Measurements from ENCODE around the gene FAM186B.

Gene FAM186B

DNA sequence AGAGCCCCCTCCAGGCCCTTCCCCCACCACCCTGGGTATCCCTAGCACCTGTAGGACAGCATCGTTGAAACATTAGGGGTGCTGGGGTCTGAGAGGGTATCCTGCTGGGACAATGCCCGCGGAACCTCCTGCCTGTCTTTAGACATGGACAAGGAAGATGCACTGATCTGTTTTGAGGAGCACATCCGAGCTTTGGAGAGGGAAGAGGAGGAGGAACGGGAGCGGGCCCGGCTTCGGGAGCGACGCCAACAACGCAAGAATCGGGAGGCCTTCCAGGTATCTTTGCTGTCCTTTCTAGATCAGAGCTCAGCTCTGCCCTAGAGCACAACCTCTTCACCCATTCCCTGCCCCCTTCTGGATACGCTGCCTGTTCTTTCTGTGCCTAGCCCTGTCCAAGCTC lies 31.1 kb upstream of the FAM186B start:
- DNase-seq (ENCODE audit: insufficient read length, low spot score) (no peak), FAIRE-seq (no peak)

DNA sequence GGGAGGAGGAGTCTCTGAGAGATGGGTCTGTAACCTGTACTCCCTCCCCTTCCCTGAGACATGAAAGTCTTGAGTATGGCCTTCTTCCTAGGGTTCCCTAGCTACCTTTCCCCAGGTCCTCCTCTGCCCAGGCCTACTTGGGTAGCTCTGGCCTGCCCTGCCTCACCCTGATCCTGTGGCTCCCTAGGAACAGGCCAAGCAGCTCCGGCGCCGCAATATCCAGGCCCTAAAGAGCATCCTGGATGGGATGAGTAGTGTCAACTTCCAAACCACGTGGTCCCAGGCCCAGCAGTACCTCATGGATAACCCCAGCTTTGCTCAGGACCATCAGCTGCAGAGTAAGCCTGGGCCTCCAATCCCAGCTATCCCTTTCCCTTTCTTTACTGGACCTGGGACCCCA lies 30.2 kb upstream of the FAM186B start:
- FAIRE-seq (no peak), DNase-seq (ENCODE audit: insufficient read length, low spot score) (no peak)

DNA sequence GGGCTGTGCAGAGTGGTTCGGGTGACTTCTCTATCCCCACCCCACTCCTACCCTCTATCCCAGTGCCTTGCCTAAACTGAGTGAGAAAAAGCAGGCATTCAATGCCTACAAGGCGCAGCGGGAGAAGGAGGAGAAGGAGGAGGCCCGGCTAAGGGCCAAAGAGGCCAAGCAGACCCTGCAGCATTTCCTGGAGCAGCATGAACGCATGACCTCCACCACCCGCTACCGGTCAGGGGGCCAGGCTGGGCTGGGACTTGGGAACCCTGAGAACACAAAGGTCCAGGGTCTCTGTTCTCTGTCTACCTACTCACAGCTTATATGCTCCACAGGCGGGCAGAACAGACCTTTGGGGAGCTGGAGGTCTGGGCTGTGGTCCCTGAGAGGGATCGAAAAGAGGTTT lies 29.6 kb upstream of the FAM186B start:
- FAIRE-seq (no peak), DNase-seq (ENCODE audit: insufficient read length, low spot score) (no peak)

DNA sequence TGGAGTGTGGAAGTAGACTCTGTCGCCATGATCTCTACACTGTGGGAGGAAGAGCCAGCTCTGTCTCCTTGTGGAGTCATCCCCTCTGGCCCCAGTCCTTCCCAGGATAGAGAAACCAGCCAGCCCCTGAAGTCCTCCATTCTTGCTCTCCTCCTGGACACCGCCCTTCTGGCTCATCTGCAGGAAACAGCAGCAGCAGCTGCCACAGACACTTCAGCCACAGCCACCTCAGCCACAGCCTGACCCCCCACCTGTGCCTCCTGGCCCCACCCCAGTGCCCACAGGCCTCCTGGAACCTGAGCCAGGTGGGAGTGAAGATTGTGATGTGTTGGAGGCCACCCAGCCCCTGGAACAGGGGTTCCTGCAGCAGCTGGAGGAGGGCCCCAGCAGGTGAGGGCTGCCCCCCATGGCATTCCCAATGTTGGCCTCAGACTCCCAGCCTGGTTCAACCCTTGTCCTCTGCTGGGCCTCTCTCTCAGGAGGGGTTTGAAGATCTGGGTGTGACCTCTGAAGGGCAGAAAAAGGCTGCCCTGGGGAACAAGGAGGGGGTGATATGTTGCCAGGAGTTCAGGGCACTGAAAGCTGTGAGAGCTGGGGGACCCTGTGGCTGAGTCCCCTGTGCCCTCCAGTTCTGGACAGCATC lies 28.4 kb upstream of the FAM186B start:
- no peak for FAIRE-seq

DNA sequence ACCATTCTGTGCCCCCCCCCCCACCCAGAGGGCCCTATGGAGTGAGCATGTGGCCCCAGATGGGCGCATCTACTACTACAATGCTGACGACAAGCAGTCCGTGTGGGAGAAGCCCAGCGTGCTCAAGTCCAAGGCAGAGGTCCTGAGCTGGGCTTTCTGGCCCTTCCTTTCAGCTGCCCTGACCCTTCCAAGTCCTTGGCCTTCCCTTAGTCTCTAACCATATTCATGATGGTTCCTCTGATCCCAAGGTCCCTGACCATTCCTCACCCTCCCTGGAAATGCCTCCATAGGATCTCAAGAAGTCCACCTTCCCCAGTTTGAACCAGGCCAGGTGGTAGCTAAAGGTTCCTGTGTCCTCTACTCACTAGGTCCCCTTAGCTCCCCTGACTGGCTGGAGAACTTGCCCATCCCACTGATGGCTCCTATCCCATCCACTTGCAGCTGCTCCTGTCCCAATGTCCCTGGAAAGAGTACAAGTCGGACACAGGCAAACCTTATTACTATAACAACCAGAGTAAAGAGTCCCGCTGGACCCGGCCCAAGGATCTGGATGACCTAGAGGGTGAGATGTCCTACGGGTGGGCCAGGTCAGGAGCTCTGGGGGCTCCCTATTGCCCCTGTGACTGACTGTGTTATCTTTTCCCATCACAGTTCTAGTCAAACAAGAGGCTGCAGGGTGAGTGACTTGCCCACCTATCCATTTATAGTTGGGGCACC lies 27.7 kb upstream of the FAM186B start:
- FAIRE-seq: no peak
- no peak for DNase-seq (ENCODE audit: insufficient read length, low spot score)

More for the DNA sequence above, 28.4 kb upstream of the FAM186B start:
- no peak for DNase-seq (ENCODE audit: insufficient read length, low spot score)

DNA sequence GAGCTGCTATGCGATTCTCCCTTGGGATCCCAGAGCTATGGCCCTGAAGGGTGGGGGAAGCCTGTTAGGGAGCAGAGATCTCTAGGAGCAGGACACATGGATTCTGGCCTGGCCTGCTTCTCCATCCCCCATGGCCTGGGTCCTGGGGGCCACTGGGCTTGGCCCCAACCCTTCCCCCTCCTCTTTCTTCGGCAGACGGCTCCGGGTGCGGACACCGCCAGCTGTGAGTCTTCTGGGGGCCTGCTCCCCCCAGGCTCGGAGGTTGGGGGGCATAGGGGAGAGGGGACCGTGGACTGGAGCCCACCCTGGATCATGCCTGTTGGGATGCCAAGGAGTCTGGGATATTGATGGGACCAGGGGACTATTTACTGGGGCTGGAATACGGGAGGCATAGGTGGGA lies 27.0 kb upstream of the FAM186B start:
- no peak for DNase-seq (ENCODE audit: insufficient read length, low spot score)

DNA sequence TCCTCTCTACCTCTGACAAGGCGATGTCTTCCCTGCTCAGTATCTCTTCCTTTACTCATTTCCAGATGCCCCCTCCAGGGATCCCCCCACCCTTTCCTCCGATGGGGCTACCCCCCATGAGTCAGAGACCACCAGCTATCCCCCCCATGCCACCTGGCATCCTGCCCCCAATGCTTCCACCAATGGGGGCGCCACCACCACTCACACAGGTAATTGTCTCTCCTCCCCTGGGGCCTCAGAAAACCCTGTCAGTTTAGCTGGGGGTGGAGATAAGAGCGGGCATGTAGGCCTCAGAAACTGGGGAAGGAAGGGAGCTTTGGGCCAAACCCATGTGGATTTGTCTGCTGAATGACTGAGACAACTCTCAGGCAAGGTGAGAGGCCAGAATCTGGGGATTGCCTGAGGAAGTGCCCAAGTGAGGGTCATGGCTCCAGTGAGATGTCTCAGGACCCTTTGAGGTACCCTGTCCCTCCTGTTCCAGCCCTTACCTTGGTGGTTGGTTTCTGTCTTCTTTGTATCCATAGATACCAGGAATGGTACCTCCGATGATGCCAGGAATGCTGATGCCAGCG lies 26.0 kb upstream of the FAM186B start:
- FAIRE-seq (no peak), DNase-seq (ENCODE audit: insufficient read length, low spot score) (no peak)

More for the DNA sequence above, 27.0 kb upstream of the FAM186B start:
- FAIRE-seq: no peak

DNA sequence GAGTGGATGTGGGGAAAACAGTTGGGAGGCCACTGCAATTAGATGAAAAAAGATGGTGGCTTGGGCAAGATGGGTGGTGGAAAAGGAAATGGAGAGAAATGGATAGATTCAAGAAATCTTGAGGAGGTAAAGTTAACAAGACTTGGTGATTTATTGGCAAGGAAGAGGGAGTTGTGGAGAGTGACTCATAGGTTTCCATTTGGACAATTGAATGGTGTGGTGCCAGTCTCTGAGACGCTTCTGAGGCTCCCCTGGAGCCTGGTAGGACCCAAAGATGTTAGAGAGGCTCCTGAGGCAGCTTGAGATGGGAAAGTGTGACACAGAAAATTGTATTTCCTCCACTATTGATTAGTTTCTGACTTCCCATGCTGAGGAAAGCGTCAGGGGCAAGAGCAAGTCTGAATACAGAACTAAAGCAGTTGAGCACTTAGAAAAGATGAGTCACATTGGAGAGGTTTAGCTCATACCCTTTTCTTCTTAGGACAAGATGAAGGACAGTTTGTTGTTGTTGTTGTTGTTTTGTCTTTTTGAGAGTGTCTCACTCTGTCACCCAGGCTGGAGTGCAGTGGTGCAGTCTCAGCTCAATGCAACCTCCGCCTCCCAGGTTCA lies 22.4 kb upstream of the FAM186B start:
- no peak for FAIRE-seq
- no peak for DNase-seq (ENCODE audit: insufficient read length, low spot score)

DNA sequence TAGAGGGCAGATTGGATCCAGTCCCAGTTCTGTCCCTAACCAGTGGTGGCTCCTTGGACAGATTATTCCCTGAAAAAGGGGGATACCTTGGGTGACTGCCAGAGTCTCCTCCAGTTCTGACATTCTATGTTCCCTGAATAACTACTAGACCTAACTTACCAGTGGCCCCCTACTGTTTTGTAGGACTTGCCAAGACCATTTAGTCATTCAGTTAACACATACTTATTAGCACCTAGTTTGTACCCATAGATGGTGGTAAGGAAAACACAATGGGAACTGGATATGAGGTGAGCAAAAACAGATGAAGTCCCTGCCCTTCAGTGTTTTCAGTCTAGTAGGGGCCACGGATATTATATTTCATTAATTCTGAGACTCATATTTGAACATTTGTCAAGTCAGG lies 21.4 kb upstream of the FAM186B start:
- no peak for DNase-seq (ENCODE audit: insufficient read length, low spot score)
- FAIRE-seq: no peak

DNA sequence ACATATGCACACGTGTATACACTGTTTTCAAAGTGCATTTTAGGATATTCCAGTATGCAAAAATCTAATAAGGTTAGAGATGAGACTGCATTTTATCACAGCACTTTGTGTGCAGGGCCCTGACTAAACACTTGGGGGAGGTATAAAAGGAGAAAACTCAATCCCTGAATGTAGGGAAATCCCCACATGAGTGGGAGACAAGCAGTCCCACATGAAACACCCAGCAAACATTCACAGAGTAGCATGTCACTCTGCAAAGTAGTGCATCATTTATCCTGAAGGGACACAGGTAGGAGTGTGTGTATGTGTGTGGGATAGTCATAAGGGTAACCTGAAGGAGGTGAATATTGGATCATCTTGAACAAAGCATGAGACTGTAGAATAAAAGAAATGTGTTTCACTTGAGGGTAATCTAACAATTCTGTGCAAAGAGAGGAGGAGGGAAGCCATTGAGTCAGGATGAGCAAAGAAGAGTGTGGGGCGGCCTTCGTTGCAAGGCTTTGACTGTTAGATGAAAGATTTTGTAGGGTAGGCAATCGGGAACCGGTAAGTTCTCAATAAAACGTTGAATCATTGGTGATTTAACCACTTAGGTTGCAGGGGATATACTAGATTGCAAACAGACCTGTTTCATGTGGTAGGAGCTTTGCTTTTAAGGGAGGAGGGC lies 20.9 kb upstream of the FAM186B start:
- no peak for DNase-seq (ENCODE audit: insufficient read length, low spot score)
- no peak for FAIRE-seq

DNA sequence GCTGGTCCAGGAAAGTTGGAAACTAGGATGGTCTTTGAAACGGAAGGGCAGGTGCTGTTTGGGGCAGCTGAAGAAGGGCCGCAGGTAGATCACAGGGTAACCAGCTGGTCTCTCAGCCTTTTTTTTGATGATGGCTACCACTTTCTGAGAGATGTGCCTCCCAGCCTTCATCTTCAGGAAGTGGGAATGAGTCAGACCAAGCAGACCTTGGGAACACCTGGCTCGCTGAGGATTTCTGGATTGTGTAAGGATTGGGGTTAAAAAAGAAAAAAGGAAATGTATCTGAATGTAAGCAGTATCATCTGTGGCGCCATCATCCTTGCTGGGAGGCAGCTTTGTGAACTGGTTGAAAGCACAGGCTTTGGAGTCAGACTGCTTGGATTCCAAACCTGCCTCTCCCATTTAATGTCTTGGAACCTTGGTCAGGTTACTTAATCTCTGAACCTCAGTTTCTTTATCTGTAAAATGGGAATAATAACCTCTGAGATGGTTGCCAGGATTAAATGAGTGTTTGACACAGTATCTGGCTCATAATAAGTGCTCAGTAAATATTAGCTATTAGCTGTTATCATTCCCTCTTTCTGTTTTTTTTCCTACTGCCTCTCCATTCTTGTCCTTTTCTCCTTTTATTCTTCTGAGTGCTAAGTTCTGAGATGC lies 19.6 kb upstream of the FAM186B start:
- DNase-seq (ENCODE audit: insufficient read length, low spot score) (no peak), FAIRE-seq (no peak)

DNA sequence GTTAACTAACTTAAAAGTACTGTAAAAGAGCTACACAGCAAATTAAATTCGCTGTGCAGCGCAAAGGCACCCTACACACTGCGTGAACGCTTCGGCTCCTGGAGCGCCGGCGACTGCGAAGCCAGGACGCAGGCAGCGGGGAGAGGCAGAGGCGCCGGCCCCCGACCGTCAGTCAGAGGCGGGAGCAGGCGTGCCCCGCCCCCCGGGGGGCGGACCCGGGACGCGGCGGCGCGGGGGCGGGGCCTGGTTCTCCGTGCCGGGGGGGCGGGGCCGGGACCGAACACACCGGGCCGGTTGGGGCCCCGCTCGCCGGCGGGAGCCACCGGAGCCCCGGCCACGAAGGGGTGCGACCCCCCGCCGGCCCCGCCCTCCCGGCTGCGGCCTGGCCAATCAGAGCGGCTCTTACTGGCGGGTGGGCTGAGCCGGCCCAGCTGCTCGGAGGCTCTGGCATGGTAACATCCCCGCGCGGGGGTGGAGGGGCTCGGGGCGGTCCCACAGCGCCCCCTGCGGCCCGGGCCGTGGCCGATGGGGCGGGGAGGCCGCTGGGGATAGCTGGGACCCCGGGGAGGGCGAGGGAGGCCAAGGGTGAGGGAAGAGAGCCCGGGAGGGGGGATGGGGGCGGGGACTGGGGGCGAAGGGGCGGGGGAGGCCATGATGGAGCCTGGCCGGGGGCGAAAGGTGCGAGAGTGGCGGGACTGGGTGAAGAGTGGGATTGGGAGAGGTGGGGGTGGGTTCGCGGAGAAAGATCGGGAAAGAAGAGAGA lies 17.9 kb upstream of the FAM186B start, which contains the start of gene PRPF40B:
Gene PRPF40B, plus strand, starts transcription at position 420 of the 763 bp plus-strand sequence. Its CDS starts 30 bp downstream, at position 450.
- peak; percentile 94 for DNase-seq (ENCODE audit: insufficient read length, low spot score)
- FAIRE-seq: peak; percentile 76

DNA sequence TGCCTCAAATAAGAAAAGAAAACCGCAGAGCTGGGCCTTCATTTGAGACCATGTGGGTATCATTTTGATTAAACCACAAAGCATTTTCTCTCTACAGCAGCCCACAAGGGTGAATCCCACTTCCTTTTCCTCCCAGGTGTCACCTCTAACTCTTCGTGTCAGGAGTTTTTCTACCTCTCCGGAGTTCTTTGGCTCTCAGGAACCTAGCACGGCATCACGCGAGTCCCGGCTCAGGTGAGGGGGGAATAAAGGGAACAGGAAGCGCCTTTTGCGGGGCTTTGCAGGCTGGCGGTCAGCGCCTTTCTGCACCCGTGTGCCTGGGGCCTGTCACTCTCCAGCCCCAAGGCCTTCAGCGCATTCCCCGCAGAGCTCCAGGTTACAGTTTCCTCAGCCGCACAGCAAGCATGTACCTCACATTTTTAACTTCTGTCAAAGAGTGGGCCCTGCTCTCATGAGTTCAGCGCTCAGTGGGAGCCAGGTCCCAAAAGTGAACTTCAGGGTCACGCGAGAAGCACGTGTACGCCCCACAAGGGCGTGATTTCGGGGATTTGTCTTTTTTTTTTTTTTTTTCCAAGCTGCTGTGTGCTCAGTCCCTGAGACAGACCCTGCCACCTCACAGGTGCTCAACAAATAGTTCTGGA lies 17.2 kb upstream of the FAM186B start:
- peak; percentile 44 for DNase-seq (ENCODE audit: insufficient read length, low spot score)
- peak; percentile 90 for FAIRE-seq

DNA sequence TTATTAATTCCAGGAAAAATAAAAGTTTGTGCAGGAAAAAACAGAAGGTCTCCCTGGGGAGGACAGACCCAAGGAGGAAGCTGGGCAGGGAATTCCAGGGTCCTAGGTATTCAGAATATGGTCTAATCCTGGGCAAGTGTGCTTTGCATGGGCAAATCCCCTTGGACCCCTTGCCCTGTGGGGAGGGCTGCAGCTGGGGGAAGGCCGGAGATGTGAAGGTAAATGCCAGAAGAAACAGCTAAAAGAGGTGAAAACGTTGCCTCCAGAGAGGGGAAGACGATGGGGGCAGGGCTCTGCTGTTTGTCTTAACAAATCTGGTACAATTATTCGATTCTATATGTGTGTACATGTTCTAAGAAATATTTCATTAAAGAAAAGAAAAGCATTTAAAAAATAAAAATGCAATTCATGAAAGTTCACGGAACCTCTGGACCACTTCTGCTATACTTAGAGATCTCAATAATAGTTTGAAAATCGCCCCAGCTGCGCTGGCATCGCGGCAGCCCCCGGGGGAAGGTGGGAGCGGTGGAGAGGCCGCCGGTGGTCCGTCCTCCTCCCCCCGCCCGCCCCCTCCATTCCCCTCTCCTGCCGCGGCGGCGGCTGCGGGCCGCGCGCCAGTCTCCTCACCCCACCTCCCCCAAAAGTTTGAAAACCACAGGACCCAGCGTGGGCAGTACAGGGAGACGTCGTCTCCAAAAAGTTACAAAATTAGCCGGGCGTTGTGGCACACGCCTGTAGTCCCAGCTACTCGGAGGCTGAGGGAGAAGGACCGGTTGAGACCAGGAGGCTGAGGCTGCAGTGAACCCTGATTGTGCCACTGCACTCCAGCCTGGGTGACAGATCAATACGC lies 16.4 kb upstream of the FAM186B start:
- DNase-seq (ENCODE audit: insufficient read length, low spot score): no peak
- FAIRE-seq: no peak

DNA sequence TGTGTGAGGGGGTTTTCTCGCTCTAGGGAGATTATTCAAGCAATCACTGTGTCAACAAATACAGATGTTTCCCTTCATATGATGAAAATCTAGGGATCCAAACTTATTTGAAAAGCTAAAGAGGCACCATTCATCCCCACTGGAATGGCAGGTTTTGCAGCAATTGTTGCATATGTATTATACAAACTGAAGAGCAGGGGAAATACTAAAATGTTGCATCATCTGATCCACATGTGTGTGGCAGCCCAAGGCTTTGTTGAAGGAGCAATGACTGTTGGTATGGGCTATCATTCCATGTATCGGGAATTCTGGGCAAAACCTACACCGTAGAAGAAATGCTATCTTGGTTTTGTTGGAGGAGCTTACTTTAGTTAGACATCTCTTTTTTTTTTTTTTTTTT lies 13.8 kb upstream of the FAM186B start:
- FAIRE-seq (no peak), DNase-seq (ENCODE audit: insufficient read length, low spot score) (no peak)

DNA sequence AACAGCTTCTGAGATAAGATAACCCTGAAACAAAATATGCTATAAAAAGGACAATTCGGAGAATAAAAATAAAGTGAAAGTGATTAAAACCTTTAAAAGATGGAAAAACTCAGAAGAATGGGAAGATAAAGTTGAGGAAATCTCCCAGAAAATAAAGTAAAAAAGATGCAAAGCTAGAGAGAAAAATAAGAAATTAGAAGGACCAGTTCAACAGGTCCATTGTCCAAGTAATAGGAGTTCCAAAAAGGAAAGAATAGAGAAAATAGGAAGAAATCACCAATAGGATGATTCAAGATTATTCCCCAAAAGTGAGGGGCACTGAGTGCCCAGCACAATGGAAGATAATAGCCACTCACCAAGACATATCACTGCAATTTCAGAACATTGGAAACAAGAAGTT lies 13.1 kb upstream of the FAM186B start:
- no peak for DNase-seq (ENCODE audit: insufficient read length, low spot score)
- FAIRE-seq: no peak

DNA sequence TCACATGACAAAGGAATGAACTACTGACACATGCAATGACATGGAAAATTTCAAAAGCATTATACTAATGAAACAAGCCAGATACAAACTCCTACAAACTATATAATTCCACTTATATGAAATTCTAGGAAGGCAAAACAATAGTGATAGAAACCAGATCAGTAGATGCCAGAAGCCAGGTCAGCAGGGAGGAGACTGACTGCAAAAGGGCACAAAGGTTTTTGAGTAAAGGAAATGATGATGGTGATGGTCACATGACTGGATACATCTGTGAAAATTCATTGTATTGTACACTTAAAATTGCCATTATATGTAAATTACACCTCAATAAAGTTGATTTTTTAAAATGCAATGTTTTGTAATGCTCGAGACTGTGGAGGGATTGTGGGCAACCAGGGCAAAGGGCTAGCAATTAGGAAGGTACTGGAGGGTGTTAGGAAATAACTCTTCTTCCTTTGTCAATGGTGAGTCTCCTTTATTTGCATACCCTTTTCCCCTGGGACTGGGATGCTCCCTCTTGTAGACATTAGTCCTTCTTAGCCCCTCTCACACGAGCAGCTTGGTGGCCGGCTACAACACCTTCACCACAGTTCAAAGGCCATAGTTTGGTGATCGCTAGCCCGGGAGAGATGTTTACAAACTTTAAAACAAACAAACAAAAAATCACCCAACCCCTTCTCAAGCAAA lies 11.2 kb upstream of the FAM186B start:
- FAIRE-seq (no peak), DNase-seq (ENCODE audit: insufficient read length, low spot score) (no peak)

DNA sequence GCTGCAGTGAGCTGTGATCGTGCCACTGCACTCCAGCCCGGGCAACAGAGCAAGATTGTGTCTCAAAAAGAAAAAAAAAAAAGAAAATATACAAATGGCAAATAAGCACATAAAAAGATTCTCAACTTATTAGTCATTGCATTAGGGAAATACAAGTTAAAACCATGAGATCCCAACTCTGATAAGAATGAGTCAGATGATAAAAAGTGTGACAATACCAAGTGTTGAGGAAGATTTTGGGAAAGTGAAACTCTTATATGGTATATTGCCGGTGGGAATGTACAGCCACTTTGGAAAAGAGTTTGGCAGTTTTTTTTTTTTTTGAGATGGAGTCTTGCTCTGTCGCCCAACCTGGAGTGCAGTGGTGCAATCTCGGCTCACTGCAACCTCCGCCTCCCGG lies 10.3 kb upstream of the FAM186B start:
- FAIRE-seq: no peak
- no peak for DNase-seq (ENCODE audit: insufficient read length, low spot score)
